Measurements from ENCODE around the gene FUT3. TPM values are rescaled to one million over a fixed set of nuclear protein-coding genes. Genes with fewer than 3 reads are reported as not detected.

The FUT3 gene
- total RNA-seq, result 10 to 100 TPM in 4 of 6 donors, 1 to 10 TPM in 2; 4.2 to 19.5 (median 12.7) TPM

- peak in 1 of 2 donors; percentile 87 for DNase-seq
- 65 to 67% methylated on average over 10 of the region's 10 CpGs for WGBS, 2 donors
These were observed at the start of gene FUT3 for GRCh38 chr19:5851302-5851701. Gene FUT3 (minus strand): TSS chr19:5851449.

GRCh38 chr19:5900976-5901375 lies 49.7 kb upstream of the FUT3 start:
- no peak for TF ChIP-seq EP300 (IDR thresholded peaks at IDR 0.05)
- TF ChIP-seq CTCF (IDR thresholded peaks at IDR 0.05), result no peak
- TF ChIP-seq POLR2A (IDR thresholded peaks at IDR 0.05), result no peak
- TF ChIP-seq POLR2AphosphoS5 (IDR thresholded peaks at IDR 0.05), result no peak
- Histone ChIP-seq H3K4me1 (peaks cover 20 to 24% (median 21%) of the 10 kb centered on the region in 4 donors), H3K27ac (no peak overlapping the region), H3K36me3 (peaks cover 6 to 23% (median 12%) of the 10 kb centered on the region in 4 donors), H3K4me3 (no peak overlapping the region), H3K9me3 (no peaks in the 10 kb centered on the region), H3K27me3 (no peaks in the 10 kb centered on the region)
- no peak for DNase-seq
- WGBS, 2 donors, result 90 to 93% methylated on average over 8 of the region's 8 CpGs
- ATAC-seq (ENCODE audit: low FRiP score in 2 of 2), result no peak

More at GRCh38 chr19:5851302-5851701, at the start of gene FUT3:
- ATAC-seq (ENCODE audit: low FRiP score in 2 of 2), result peak; percentile 61 to 90
- no peaks in the 10 kb centered on the region for H3K36me3 ChIP-seq
- peaks cover 0 to 10% (median 4%) of the 10 kb centered on the region in 4 donors for H3K4me1 ChIP-seq
- H3K9me3 ChIP-seq, result no peaks in the 10 kb centered on the region
- H3K4me3 ChIP-seq, result peak within 1 kb of the TSS in 3 of 4 donors; percentile 25 to 34 (median 31)
- peak within 1 kb of the TSS; percentile 35 to 85 (median 63) for H3K27ac ChIP-seq
- no peaks in the 10 kb centered on the region for H3K27me3 ChIP-seq
- TF ChIP-seq CTCF (IDR thresholded peaks at IDR 0.05) (no peak), POLR2AphosphoS5 (IDR thresholded peaks at IDR 0.05) (peak in 1 of 2 donors; percentile 52)

- H3K4me1 ChIP-seq, result peaks cover 10 to 15% (median 11%) of the 10 kb centered on the region in 4 donors
- WGBS, 2 donors, result 92 to 94% methylated on average over 9 to 13 of the region's 13 CpGs
- TF ChIP-seq EP300 (IDR thresholded peaks at IDR 0.05) (no peak), POLR2AphosphoS5 (IDR thresholded peaks at IDR 0.05) (no peak), POLR2A (IDR thresholded peaks at IDR 0.05) (no peak), CTCF (IDR thresholded peaks at IDR 0.05) (no peak)
These were observed 48.7 kb upstream of the FUT3 start for GRCh38 chr19:5899728-5900526.

GRCh38 chr19:5897189-5897969 lies 46.1 kb upstream of the FUT3 start:
- ATAC-seq (ENCODE audit: low FRiP score in 2 of 2), result no peak
- Histone ChIP-seq H3K27ac (no peak overlapping the region), H3K27me3 (no peaks in the 10 kb centered on the region), H3K4me1 (peaks cover 4 to 8% (median 4%) of the 10 kb centered on the region in 4 donors), H3K36me3 (peaks cover 11 to 41% (median 28%) of the 10 kb centered on the region in 4 donors), H3K4me3 (no peak overlapping the region), H3K9me3 (no peaks in the 10 kb centered on the region)
- DNase-seq, result peak in 1 of 2 donors; percentile 80
- TF ChIP-seq POLR2A (IDR thresholded peaks at IDR 0.05) (no peak), POLR2AphosphoS5 (IDR thresholded peaks at IDR 0.05) (no peak), CTCF (IDR thresholded peaks at IDR 0.05) (no peak), EP300 (IDR thresholded peaks at IDR 0.05) (no peak)
- 92% methylated on average over 11 to 24 of the region's 30 CpGs for WGBS, 2 donors

More at GRCh38 chr19:5899728-5900526, 48.7 kb upstream of the FUT3 start:
- no peak for DNase-seq
- Histone ChIP-seq H3K4me3 (no peak overlapping the region), H3K9me3 (no peaks in the 10 kb centered on the region), H3K27ac (no peak overlapping the region), H3K27me3 (no peaks in the 10 kb centered on the region), H3K36me3 (peaks cover 11 to 34% (median 22%) of the 10 kb centered on the region in 4 donors)
- ATAC-seq (ENCODE audit: low FRiP score in 2 of 2), result no peak
